GM12865 (cell line): ENCODE results near the gene OR51B6.

Source experiments
- DNase-seq: peaks from one replicate; pipeline ENCODE4 v3.0.0; 2010; ENCODE audit warnings: low read depth
- H3K4me3 ChIP-seq: 2 replicates; pipeline ENCODE4 v1.5.1; 2011; ENCODE audit warnings: mild to moderate bottlenecking, low read depth, low read length, control low read depth
- CTCF ChIP-seq: IDR thresholded peaks from 2 replicates; pipeline ENCODE4 v1.5.1; 2011; ENCODE audit warnings: low read length, control low read depth, low read depth, inconsistent platforms; ENCODE audit not compliant: insufficient read depth; ENCODE audit errors: missing control alignments

The OR51B6 gene

DNA sequence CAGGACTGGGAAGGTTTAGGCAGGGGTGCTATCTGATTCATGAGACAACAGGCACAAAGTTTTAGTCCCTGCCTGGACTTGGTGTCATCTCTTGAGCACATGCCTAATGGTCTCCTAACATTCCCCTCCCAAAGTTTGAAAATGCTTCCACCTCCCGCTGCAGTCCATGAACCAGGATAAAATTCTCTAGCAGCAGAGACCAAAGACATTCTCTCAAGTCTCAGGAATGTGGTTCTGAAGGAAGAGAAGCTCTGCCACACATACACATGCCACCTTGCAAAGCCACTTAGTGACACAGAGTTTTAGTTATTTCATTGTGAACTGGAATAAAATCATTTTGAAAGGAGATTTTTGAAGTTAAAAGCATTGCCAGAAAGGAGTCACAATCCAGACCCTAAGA, 15.5 kb downstream of the OR51B6 start:
- no peak for DNase-seq

DNA sequence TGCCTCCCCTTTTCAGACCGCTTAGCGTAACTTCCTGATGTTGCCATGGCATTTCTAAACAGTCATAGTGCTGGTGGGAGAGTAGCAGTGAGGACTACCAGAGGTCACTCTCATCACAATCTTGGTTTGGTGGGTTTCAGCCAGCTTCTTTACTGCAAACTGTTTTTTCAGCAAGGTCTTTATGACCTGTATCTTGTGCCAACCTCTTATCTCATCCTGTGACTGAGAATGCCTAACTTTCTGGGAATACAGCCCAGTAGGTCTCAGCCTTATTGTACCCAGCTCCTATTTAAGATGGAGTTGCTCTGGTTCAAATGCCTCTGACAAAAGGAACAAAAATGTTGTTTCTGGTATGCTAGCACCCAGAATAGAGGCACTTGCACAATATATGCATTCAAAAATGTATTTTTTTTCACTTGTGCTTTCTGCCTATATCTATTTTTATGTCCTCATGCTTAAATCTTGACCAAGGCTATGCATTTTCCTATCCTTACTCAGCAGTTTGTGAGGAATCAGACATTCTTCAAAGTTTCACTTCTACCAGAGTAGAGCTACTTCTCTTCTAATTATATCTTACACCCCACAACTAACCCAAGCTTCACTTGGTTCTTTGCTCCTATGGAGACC, 16.3 kb downstream of the OR51B6 start:
- no peak for DNase-seq
- H3K4me3 ChIP-seq: no peak overlapping the region
- TF ChIP-seq CTCF: no peak

More for the DNA sequence above, 15.5 kb downstream of the OR51B6 start:
- TF ChIP-seq CTCF: no peak
- H3K4me3 ChIP-seq: no peak overlapping the region

- no peak overlapping the region for H3K4me3 ChIP-seq
- TF ChIP-seq CTCF: no peak
- no peak for DNase-seq
Observed at GRCh38 chr11:5368502-5369043, 17.3 kb downstream of the OR51B6 start.

DNA sequence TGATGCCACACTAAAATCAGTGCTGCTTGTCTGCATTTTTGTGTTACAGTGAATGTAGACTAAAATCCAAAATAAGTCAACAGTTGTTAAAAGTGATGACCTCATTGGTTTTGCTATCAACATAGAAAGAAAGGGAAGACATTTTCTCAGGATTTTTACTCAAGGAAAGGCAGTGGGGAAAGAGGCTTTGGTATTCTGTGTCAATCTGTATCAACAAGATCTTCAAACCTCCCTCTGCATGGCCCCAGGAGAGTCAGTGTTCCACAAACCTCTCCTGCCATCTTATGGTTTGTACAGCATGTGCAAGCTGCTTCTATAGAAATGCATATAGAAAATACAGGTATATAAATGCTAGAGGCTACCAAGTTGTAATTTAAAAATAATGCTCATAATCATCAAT, 18.5 kb downstream of the OR51B6 start:
- no peak overlapping the region for H3K4me3 ChIP-seq
- peak; percentile 28 for TF ChIP-seq CTCF
- DNase-seq: peak; percentile 12

DNA sequence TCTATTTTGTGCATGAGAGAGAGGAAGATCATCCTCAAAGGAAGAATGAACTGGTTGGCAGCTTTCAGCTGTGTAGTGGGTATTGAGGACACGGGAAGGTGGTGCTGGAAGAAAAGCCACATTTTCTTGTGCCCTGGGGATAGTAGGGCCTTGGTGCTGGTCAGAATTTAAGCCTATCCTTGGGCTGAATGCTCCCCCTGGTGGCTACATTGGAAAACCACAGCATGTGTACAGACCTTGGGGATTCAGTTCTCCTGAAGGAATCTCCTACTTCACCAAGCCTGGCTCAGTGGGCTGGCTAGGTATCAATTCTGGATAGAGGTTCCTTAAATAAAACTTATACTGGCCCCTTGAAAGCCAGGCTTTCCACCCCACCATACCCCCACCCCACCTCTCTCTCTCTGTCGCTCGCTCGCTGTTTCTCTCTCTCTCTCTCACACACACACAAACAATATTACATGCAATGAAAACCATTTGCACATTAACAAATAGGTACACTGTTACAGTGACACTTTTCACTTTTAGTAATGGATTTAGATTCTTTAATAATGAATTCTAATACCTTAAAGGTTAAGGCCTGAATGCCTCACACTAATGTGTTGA, 29.5 kb downstream of the OR51B6 start:
- no peak overlapping the region for H3K4me3 ChIP-seq
- TF ChIP-seq CTCF: peak; percentile 84
- DNase-seq: peak; percentile 66

- TF ChIP-seq CTCF: no peak
- no peak within 1 kb of the TSS for H3K4me3 ChIP-seq
- no peak for DNase-seq
Observed at GRCh38 chr11:5383576-5383975, 32.3 kb downstream of the OR51B6 start, which contains the start of gene OR51M1. Gene OR51M1 (plus strand): TSS chr11:5383812. CDS start chr11:5389399, 5,587 bp downstream.

GRCh38 chr11:5384335-5384734, 33.0 kb downstream of the OR51B6 start:
- no peak for TF ChIP-seq CTCF
- no peak for DNase-seq
- H3K4me3 ChIP-seq: no peak overlapping the region
